Measurements from ENCODE around the gene PPP1R13L. TPM values are rescaled to one million over a fixed set of nuclear protein-coding genes. Genes with fewer than 3 reads are reported as not detected.

Gene PPP1R13L
- total and polyA plus RNA-seq, 4 donors, result 14.0 to 37.3 (median 33.0) TPM

DNA sequence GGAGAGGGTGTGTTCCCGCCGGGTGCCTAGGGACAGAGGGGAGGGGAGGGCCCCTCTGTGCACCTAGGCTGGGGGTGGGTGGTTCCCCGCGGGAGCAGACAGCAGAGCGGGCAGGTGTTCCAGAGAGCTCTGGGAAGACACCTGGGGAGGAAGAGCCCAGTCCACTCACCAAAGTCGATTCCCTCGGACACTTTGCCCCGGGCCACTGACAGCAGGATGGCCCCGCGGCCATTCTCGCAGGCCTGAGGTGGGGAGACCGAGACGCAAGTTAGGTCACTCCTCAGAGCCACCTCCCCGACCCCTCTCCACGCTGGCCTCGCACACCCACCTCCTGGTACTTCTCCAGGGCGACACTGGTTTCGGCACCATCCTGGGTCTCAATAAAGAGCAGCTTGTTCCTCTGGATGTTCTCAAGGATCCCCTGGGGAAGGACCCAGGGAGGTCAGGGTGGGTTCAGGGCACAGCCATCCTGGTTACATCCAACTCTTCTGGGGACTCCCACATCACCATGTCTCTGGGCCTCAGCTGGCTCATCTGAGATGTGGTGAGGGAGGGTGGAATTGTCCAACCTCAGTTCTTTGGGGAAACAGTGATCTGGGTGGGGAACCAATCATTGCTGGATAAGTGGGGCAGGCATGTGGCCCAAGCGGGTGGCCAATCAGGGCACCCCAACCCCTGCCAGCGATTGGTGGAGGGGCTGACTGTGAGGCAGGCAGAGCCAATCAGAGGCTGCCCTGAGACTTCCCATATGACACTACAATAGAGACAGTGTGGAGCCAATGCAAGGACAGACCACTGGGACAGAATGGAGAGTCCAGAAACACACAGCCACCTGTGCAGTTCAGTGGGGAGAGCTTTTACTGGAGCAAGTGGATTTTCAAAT, 51.7 kb downstream of the PPP1R13L start:
- Histone ChIP-seq H3K4me3 (no peak overlapping the region), H3K27ac (ENCODE audit: low read depth in 1 of 2, low read length in 1 of 2) (no peak overlapping the region), H3K4me1 (ENCODE audit: control insufficient read depth in 5 of 5, insufficient read depth in 5 of 5, low read length in 5 of 5) (no peaks in the 10 kb centered on the region), H3K9ac (ENCODE audit: insufficient read depth in 1 of 2, low read length in 2 of 2) (no peak overlapping the region), H3K27me3 (ENCODE audit: control insufficient read depth in 3 of 3, insufficient read depth in 3 of 3, low read length in 2 of 3) (no peaks in the 10 kb centered on the region), H3K36me3 (ENCODE audit: control insufficient read depth in 4 of 4, insufficient read depth in 4 of 4, low read length in 4 of 4) (peaks cover 3 to 42% (median 21%) of the 10 kb centered on the region in 4 donors), H3K9me3 (ENCODE audit: control insufficient read depth in 4 of 4, insufficient read depth in 3 of 4, low read length in 3 of 4) (no peaks in the 10 kb centered on the region)
- ATAC-seq (ENCODE audit: insufficient read depth, low FRiP score), result no peak
- DNase-seq, result no peak
- WGBS, 2 donors, result 93 to 94% methylated on average over 20 of the region's 20 CpGs
- TF ChIP-seq, protein P1, sequence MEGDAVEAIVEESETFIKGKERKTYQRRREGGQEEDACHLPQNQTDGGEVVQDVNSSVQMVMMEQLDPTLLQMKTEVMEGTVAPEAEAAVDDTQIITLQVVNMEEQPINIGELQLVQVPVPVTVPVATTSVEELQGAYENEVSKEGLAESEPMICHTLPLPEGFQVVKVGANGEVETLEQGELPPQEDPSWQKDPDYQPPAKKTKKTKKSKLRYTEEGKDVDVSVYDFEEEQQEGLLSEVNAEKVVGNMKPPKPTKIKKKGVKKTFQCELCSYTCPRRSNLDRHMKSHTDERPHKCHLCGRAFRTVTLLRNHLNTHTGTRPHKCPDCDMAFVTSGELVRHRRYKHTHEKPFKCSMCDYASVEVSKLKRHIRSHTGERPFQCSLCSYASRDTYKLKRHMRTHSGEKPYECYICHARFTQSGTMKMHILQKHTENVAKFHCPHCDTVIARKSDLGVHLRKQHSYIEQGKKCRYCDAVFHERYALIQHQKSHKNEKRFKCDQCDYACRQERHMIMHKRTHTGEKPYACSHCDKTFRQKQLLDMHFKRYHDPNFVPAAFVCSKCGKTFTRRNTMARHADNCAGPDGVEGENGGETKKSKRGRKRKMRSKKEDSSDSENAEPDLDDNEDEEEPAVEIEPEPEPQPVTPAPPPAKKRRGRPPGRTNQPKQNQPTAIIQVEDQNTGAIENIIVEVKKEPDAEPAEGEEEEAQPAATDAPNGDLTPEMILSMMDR (IDR thresholded peaks at IDR 0.05; ENCODE audit: control extremely low read depth, extremely low read depth), result no peak

DNA sequence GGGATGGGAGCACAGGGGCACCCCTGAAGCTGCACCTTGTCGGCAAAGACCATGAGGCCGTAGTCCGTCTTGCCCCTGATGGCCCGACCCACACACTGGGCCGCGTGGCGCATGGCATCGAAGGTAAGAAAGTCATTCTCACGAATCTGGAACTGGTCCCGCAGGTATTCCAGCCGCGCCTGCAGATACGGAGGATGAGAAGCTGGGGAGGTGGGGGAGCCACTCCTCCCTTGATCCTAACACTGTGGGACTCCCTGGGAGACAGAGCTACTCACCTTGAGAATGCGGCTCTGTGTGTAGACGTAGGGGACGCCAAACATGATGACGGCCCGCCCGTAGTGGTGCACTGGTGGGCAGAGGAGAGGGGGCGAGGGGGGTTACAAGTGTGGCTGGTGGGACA, 52.4 kb downstream of the PPP1R13L start:
- Histone ChIP-seq H3K9ac (ENCODE audit: insufficient read depth in 1 of 2, low read length in 2 of 2) (no peak overlapping the region), H3K36me3 (ENCODE audit: control insufficient read depth in 4 of 4, insufficient read depth in 4 of 4, low read length in 4 of 4) (peaks cover 3 to 40% (median 21%) of the 10 kb centered on the region in 4 donors), H3K4me1 (ENCODE audit: control insufficient read depth in 5 of 5, insufficient read depth in 5 of 5, low read length in 5 of 5) (no peaks in the 10 kb centered on the region), H3K9me3 (ENCODE audit: control insufficient read depth in 4 of 4, insufficient read depth in 3 of 4, low read length in 3 of 4) (no peaks in the 10 kb centered on the region), H3K4me3 (no peak overlapping the region), H3K27me3 (ENCODE audit: control insufficient read depth in 3 of 3, insufficient read depth in 3 of 3, low read length in 2 of 3) (peaks cover 0 to 4% (median 0%) of the 10 kb centered on the region in 3 donors), H3K27ac (ENCODE audit: low read depth in 1 of 2, low read length in 1 of 2) (no peak overlapping the region)
- TF ChIP-seq, protein P1 (IDR thresholded peaks at IDR 0.05; ENCODE audit: control extremely low read depth, extremely low read depth), result no peak
- no peak for DNase-seq
- no peak for ATAC-seq (ENCODE audit: insufficient read depth, low FRiP score)
- 93 to 96% methylated on average over 20 of the region's 20 CpGs for WGBS, 2 donors

DNA sequence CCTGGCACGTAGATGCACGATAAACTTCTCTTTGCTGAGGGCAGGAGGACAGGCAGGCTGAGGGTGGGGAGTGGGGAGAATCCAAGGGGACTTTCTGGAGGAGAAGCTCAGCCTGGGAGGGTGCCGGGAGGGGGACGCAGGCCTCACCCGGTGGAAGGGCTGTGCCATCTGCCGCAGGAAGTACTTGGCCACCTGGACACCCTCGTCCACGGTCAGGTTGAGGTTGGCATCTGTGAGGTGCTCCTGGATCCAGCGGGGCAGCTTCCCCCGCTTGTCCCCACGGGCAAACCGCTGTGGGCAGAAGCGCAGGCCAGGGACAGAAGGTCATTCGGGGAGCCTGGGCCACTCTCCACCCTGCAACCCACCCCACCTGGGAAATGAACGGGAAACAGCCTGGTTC, 52.8 kb downstream of the PPP1R13L start:
- H3K27ac ChIP-seq (ENCODE audit: low read depth in 1 of 2, low read length in 1 of 2), result no peak overlapping the region
- no peaks in the 10 kb centered on the region for H3K4me1 ChIP-seq (ENCODE audit: control insufficient read depth in 5 of 5, insufficient read depth in 5 of 5, low read length in 5 of 5)
- no peak for DNase-seq
- H3K36me3 ChIP-seq (ENCODE audit: control insufficient read depth in 4 of 4, insufficient read depth in 4 of 4, low read length in 4 of 4), result peaks cover 3 to 36% (median 21%) of the 10 kb centered on the region in 4 donors
- H3K9me3 ChIP-seq (ENCODE audit: control insufficient read depth in 4 of 4, insufficient read depth in 3 of 4, low read length in 3 of 4), result no peaks in the 10 kb centered on the region
- TF ChIP-seq, protein P1 (IDR thresholded peaks at IDR 0.05; ENCODE audit: control extremely low read depth, extremely low read depth), result no peak
- no peak overlapping the region for H3K9ac ChIP-seq (ENCODE audit: insufficient read depth in 1 of 2, low read length in 2 of 2)
- H3K27me3 ChIP-seq (ENCODE audit: control insufficient read depth in 3 of 3, insufficient read depth in 3 of 3, low read length in 2 of 3), result peaks cover 0 to 4% (median 0%) of the 10 kb centered on the region in 3 donors
- H3K4me3 ChIP-seq, result no peak overlapping the region
- WGBS, 2 donors, result 89 to 94% methylated on average over 15 of the region's 15 CpGs
- no peak for ATAC-seq (ENCODE audit: insufficient read depth, low FRiP score)

All from lung (tissue), 12 donors.